GM12891 (cell line): ENCODE data around the gene ZDHHC19.

Source experiments
- PAX5 ChIP-seq: IDR thresholded peaks from 2 replicates; pipeline ENCODE4 v1.6.1; 2011; ENCODE audit warnings: low read length, moderate library complexity, mild to moderate bottlenecking; ENCODE audit not compliant: insufficient read depth, severe bottlenecking
- POLR2A ChIP-seq: IDR thresholded peaks from 2 replicates; pipeline ENCODE4 v1.6.1; 2011; ENCODE audit warnings: low read depth, low read length, control low read depth
- POLR2AphosphoS5 ChIP-seq: IDR thresholded peaks from 2 replicates; pipeline ENCODE4 v1.6.1; 2011; ENCODE audit warnings: low read depth, low read length, control low read depth
- TAF1 ChIP-seq: IDR thresholded peaks from 2 replicates; pipeline ENCODE4 v1.6.1; 2011; ENCODE audit warnings: low read depth, low read length, control low read depth

- TF ChIP-seq POLR2A (no peak), POLR2AphosphoS5 (no peak), PAX5 (no peak), TAF1 (no peak)
Observed at GRCh38 chr3:196193133-196193735, 18.0 kb downstream of the ZDHHC19 start.
